NCI-H187 (cell line): ENCODE measurements around the gene SYT1.

ENCODE experiments used
- DNase-seq, 2 experiments: peaks; one replicate each; lab custom pipeline; 2025; lab: John Stamatoyannopoulos, UW

The SYT1 gene

DNA sequence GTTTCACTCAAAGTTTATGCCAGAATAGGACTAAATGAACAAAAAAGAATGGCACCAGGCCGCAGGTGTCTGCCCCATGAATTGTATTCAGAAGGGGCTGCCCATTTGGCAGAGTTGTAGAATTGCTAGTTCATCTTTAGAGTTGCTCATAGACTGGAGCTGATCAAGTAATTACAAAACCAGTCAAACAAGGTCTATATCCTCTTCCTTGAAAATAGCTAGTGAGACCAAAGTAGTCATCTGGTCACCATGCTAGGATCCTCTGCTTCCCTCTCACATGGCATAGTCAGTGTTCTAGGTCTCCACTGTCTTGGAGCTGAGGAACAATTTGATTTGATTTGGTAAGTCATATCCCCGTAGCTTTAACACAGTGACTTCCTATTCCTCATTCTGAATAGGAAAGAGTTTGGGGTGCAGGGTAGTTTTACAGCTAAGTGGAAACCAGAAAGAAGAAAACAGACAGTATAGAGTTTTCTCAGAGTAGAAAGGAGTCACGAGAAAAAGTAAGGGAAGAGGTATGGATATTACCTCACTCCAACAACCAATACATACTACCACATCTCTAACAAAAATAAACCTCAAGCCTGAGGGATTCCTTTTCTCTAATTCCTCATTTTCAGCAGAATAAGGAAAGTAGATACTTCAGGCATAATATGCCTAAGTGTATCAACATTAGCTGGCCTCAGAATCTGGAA is 574.1 kb downstream of the SYT1 start:
- DNase-seq: no peak

DNA sequence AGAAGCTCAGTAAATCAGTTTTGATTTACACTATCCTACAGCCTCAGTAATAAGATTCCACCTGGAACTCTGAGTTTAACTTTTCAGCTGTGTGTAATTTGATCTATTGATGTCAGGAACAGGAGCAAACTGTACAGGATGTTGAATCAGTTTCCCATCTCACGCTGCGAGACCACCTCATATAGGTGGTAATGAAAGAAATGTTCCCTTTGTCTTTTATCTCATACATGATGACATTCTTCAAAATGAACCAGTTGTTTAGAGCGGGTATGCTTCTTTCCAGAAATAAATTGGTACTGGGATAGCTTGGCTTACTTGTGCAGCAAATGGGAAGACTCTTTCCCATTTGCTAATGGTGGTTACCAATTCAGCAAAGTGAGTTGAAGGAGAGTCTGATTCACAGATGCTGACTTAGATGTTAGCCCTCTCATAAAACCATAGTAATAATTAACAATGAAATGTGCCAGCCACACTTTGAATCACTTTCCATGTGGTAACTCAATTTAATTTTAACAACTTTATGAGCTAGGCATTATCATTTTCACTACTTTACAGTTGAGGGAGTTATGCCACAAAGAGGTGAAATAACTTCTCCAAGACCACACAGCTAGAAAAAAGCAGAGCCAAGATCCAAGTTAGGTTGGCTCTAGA is 574.7 kb downstream of the SYT1 start:
- no peak for DNase-seq

DNA sequence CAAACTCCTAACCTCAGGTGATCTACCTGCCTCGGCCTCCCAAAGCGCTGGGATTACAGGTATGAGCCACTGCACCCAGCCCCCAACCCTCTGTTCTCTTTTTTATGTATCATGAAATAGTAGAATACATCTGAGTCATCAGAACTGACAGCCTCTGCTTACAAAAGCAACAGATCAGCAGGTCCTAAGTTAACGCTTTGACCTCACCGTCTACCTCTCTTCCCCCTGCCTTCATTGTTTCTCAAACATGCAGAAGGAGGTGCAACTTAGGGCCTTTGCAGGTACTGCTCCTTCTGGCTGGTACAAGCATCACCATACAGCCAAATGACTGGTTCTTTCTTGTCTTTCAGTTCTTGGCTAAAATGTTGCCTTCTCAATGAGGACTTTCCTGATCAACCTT is 577.0 kb downstream of the SYT1 start:
- no peak for DNase-seq

DNA sequence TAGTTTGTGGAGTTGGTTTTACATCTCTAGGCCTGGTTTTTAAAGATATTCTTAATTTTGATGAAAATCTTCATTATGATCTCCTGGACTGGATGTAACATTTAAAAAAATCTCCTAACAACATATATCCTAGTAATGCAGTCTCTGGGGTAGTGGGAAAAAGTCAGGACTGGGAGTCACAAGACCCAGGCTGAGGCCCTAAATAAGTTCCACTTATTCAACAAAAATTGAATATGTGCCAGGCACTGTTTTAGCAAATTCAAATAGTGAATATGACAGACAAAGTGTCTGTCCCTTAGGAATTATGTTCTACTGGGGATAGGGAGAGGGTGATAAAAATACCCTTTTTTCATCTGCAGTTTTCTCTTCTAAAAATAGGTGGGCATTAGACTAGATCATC is 577.8 kb downstream of the SYT1 start:
- DNase-seq: no peak

DNA sequence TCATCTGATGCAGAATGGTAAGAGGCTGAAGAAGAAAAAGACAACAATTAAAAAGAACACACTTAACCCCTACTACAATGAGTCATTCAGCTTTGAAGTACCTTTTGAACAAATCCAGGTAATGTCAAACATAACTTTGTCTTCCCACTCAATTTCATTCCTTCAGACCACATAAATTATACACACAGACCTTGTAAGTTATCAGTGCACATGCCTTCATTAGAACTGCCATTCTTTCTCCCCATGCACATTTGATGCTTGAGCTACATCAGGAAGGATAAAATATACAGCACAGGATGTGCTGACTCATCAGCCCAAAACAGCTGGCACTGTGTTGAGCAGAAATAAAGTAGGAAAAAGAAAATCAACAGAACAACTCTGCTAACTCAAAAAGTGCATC is 579.5 kb downstream of the SYT1 start:
- no peak for DNase-seq

DNA sequence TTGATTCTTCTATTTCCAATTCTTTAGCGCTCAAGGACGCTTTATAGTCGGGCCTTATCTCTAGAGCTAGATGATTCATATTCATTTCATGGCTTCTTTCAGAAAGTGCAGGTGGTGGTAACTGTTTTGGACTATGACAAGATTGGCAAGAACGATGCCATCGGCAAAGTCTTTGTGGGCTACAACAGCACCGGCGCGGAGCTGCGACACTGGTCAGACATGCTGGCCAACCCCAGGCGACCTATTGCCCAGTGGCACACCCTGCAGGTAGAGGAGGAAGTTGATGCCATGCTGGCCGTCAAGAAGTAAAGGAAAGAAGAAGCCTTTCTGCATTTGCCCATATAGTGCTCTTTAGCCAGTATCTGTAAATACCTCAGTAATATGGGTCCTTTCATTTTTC is 584.2 kb downstream of the SYT1 start:
- no peak for DNase-seq

DNA sequence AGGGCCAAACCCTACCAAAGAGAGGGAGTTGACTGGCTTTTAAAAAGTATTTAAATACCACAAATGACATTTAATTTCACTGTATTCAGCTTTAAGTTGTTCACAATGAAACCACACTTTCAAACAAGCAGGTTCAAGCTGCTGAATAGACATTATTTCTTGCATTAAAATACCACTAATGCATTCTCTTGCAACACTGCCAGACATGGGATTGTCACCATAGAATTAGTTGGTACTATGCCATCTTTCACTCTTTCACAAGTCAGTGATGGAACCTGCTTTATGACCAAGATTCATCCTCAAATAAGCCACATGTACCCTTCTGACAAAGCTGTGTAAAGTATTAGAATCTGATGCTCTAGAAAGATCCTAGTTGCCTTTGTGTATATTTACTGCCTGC is 586.8 kb downstream of the SYT1 start:
- no peak for DNase-seq

DNA sequence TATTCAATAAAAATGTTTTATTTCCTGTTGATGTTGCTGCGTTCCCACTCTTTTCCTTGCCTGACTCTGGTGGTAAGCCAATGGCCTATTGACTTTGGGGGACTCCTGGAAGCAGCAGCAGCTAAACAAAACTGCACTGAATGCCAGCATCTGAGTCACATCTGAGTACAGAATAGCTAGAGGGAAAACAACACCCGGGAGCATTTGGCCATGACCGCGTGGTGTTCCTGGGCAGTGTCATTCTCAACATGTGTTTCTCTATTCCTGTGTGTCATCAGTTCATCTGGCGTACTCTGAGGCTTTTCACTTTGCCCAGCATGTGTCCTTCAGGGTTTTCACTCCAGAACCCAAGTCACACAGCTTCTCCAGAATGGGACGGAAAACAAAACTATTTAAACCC is 587.4 kb downstream of the SYT1 start:
- no peak for DNase-seq

DNA sequence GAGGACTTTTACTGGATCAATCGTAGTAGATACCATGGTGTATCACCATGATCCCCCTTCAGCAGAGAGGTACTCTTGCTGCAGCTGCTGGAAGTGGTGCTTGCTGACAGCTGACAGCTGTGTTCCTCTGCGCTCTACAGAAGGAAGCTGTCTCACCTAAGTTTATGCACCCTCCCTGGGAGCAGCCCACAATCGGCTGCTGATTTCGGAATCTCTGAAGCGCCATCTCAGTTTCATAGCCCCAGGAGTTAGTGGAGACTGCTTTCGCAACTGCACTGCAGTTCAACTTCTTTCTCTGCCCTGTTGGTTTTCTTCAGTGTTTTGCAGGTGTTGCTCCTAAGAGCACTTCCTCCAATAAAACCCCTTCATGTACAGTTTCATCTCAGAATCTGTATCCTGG is 588.3 kb downstream of the SYT1 start:
- no peak for DNase-seq

DNA sequence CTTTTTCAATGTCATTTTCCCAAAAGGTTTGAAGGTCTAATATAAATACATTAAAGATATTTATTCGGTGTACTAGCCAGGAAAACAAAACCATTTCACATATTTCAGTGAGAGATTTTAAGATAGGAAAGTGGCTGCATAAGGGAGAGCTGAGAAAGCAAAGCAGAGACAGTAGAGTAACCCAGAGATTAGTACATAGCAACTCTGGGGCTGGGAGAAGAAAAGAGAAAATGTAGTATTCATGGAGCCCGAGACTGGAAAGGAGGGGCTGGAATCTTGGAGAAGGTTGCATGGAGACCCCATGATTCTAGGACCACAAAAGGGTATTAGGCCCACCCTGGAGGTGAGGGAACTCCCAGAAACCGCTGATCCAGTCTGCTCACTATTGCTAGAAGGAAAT is 589.2 kb downstream of the SYT1 start:
- DNase-seq: no peak

DNA sequence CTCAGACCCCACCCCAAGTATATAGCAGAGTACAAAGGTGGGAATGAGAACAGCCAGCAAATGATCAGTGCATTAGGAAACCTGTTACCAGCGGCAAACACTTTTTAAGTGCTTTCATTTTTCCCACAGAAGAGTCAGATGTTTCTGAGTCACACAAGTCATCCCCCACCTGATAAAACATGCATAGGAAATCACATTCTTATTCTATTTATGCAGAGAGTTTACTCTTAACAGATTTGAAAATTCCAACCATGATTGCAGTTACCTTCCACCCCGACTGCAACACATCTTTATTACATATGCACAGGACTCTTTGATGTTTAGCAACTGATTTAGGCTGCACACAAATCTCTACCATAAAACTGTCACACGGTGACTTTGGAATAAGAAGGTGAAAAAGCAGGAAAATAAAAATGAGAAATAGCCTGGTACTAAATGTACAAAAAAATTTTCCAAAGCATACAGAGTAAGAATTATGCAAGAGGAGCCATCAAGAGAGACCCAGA is 589.8 kb downstream of the SYT1 start:
- no peak for DNase-seq

DNA sequence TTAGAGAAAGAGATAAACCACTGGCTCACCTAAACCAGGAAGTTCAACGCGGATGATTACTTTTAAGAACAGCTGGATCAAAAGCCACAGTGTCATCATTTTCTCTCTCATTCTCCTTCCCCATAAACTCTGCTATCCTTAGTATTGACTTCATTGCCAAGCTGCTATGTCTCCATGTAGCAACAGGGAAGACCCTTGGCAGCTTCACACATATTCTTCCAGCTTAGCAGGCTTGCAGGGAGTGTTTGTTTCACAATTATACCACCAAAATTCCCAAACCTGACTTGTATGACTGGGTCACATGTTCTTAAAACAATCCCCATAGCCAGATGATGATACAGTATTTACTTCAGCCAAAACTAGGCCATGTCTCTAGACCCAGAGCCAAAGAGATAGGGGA is 590.7 kb downstream of the SYT1 start:
- no peak for DNase-seq

DNA sequence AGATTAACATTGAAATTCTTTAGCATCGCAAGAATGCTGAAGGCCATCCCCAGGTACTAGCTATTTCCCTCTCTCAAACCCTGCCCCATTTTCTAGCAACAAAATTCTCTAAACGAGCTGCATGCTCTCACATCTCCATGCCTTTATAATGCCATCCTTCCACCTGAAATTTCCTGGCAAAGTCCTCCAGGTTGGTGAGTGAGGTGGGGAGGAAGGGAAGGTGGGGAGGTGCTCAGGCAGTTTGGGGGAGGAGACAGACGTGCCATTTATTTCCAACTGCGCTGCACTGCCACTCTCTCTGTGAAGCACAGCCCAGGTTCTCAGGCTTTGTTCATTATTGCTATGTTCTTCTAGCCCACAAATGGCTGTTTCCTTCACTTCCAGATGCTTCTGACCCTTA is 617.7 kb downstream of the SYT1 start:
- DNase-seq: no peak

DNA sequence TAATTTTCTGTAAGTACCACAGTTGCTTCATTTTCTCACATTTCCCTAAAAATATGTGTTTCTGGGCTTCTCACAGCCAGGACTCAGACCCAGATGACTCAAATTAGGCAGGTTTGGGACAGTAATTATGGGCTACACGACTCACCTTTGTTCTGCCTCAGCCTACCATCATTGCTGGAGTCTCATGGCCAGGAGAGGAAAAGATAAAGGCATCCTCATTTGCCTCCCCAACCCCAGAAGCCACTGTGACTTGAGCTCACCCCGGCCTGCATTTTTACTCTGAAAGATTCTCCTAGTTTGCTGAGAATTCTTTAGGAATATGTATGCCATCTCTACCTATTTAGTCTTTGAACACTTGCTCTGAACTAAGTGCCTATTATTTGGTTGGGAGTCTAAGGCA is 618.3 kb downstream of the SYT1 start:
- no peak for DNase-seq

DNA sequence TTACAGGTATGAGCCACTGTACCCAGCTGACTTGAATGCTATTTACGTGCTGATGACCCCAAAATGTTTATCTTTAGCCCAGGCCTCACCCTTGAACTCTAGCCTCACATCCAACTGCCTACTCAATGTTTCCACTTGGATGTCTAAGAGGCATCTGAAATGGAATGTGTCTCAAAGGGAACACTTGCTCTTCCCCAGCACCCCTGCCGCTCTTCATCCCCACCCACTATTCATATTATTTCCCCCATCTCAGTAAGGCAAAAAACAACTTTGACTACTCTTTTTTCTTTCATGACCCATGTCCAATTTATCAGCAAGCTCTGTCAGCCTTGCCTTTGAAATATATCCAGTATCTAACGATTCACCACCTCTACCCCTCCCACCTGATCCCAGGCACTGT is 621.6 kb downstream of the SYT1 start:
- no peak for DNase-seq

DNA sequence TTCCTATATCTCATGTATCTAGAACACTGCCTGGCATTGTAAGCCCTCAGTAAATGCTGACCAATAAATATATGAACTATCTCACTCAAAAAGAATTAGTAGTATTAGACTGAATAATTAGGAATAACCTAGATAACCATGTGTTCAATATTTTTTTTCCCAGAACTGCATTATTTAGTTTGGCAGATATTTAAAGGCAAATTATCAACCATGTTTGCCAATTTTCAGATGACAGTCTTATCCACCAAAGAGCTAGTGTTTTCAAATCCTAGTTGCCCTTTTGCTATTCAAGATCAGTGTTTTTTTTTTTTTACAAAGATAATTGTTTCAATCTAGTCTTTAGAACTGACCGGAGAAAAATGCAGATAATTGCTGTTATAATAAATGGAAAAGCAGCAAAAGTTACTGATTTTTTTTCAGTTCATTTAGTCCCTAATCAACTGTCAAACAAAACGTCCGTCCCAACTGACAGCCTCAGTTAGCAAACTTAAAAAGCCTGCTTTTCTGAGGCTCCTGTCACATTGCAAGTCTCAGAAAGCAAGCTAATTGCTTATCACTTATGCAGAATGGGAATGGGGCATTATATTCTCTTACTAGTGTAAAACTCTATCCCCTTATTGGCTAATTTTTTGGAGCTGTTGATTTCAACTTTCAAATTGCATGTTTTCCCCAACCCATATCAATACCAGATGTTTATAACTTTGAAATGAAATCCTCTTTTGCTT is 623.0 kb downstream of the SYT1 start:
- DNase-seq: no peak
